Kasumi-1 (cell line): Measurements from ENCODE around the gene FOXN3.

Experiments used
- DNase-seq, 2 experiments: peaks; one replicate each; lab custom pipeline; 2025; lab: John Stamatoyannopoulos, UW

Gene FOXN3

GRCh38 chr14:89359477-89360222 lies 57.4 kb downstream of the FOXN3 start:
- DNase-seq: no peak

DNA sequence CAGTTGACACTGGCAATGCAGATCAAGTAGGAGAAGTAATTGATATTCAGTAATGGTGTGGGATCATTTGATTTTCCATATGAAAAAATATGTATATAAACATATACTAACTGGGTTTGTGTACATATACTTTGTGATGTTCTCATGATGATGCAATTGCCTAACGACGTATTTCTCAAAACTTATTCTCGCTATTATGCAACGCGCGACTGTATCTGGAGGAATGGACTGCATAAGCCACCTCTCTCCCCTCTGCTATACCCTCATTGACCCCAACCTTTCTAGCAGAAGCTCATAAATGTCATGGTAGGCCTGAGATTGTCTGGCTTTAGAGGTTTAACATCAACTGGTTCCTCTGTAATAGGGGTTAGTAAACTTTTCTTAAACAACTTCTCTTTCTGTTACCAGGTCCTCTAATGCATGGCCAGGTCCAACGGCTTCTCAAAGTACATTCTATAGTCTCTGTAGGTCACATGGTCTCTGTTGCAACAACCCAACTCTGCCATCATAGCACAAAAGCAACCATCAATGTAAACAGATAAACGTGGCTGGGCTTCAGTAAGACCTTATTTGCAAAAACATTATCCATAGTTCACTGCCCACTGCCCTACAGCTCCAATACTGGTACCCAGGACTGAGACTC lies 59.3 kb downstream of the FOXN3 start:
- no peak for DNase-seq

GRCh38 chr14:89356927-89357326 lies 60.1 kb downstream of the FOXN3 start:
- DNase-seq: peak in 1 of 2 experiments; percentile 24

DNA sequence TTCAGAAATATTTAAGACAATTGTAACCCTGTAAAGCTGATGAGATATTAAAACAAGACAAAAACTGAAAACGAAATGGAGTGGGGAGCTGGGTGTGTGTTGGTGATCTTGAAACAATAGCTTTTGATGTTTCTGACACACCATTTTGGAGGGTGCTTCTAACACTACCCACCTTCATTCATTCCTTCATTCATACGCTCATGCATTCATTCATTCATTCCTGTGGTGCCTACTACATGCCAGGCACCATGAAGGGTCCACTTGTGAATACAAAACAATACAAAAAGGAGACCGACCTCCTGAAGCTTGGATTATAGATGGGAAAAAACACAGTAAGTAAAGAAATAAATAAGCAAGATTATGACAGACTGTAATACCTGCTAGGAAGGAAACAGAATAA lies 60.5 kb downstream of the FOXN3 start:
- peak in 1 of 2 experiments; percentile 26 for DNase-seq

- no peak for DNase-seq
Observed at GRCh38 chr14:89353766-89354113, 63.3 kb downstream of the FOXN3 start.

DNA sequence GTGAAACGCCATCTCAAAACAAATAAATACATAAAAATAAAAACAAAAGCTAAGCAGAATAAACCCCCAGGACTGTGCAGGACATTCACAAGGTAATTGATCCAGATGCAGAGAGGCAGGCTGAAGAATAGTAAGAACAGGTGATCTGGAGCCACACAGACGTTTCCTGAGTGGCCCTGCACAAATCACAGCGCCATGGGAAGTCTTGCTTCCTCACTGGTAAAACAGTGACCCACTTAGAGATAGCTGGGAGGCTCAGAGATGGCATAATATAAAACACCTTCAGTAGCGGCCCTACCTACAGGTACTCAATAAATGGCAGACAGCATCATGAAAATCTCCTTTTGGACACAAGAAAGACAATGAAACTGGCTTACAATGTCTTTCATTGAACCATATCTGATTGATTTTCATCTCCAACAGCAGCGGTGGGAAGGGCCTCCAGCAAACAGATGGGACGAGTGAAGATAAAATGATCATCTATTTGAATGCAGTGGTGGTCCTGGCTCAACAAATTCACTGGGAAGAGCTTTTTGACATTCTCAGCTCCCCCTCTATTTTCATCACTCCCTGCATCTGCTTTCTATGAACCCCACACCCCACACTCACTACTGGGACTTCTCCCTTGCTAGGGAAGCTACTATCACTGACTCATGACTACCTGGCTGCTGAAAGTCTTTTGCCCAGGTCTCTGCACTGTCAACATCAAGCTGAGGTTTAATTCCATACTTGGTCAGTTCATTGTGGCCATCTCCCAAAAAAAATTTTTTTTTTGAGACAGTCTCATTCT lies 63.9 kb downstream of the FOXN3 start:
- no peak for DNase-seq

GRCh38 chr14:89351516-89352404 lies 65.3 kb downstream of the FOXN3 start:
- peak; percentile 91 to 93 for DNase-seq

DNA sequence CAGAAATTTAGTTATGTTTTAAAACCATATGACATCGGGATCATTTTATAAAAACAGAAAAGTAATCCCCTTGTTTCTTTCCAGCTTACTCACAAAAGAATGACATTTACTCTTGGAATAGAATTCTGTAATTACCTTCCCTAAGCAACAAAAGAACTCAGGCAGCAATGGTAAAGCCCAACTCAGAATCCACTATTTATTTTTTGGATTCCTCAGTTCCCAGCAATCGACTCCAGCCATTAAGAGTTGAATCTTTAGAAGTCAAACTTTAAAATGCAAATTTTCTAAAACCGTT lies 65.9 kb downstream of the FOXN3 start:
- DNase-seq: no peak

GRCh38 chr14:89350152-89350551 lies 66.9 kb downstream of the FOXN3 start:
- DNase-seq: no peak

- no peak for DNase-seq
Observed at GRCh38 chr14:89349171-89350008, 67.6 kb downstream of the FOXN3 start.

- DNase-seq: no peak
Observed at GRCh38 chr14:89348722-89349121, 68.3 kb downstream of the FOXN3 start.

GRCh38 chr14:89347885-89348284 lies 69.1 kb downstream of the FOXN3 start:
- no peak for DNase-seq

DNA sequence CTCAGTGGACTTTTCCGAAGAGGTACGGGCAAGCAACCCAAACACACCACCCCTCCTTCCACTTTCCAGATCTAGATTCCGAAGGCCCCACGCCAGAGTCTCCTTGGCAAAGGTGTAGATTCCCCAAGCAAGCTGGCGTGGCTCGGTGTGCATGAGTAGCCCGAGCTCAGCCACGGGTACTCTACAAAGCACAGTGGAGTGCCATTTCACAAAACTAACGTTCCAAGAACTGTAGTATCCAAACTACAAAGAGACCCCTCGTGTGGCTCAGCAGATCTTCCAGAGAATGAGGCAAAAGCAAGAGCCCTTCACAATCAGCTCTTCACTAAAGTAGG lies 72.1 kb downstream of the FOXN3 start:
- no peak for DNase-seq

- no peak for DNase-seq
Observed at GRCh38 chr14:89343356-89343755, 73.7 kb downstream of the FOXN3 start.

- no peak for DNase-seq
Observed at GRCh38 chr14:89342049-89342448, 75.0 kb downstream of the FOXN3 start.

- DNase-seq: no peak
Observed at GRCh38 chr14:89340200-89341181, 76.5 kb downstream of the FOXN3 start.

GRCh38 chr14:89339579-89339978 lies 77.5 kb downstream of the FOXN3 start:
- no peak for DNase-seq

- DNase-seq: no peak
Observed at GRCh38 chr14:89339158-89339557, 77.9 kb downstream of the FOXN3 start.

DNA sequence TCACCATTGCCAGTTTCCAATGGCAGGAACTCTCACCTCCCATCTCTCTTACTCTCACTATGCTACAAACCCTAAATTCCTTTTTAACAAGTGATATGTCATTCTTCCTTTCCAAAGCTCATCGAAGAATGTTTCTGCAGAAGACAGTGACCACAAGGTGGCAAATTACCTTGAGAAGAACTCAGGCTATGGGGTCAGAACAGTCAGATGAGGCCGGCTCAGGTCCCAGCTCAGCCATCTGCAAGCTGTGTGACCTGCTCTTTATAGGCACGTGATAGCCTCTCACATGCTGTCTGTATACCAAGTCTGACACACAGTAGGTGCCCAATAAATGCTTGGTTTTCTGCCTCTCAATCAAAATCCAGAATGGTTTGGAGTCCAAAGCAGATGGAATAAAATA lies 80.7 kb downstream of the FOXN3 start:
- no peak for DNase-seq

DNA sequence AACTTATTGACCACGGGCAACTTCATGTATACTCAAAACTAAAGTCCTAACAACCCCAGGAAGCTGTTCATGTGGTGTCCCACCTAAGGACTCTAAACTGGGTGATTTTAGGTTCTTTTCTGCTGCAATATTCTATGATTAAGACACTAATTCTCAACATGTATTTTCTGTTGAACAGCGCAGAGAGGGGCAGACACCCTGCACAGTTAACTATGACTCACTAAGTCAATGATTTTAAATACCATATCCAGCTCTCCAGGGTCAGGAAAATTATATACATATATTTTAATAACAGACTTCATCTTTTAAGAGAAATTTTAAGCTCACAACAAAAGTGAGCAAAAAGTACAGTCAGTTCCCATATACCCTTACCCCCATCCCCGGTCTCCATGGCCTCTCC lies 85.0 kb downstream of the FOXN3 start:
- no peak for DNase-seq
